ENCODE measurements around the gene NOD2. TPM values are rescaled to one million over a fixed set of nuclear protein-coding genes. Genes with fewer than 3 reads are reported as not detected.

NOD2 gene
- total RNA-seq, 1 experiment from 2014 or later, result 5.4 TPM

DNA sequence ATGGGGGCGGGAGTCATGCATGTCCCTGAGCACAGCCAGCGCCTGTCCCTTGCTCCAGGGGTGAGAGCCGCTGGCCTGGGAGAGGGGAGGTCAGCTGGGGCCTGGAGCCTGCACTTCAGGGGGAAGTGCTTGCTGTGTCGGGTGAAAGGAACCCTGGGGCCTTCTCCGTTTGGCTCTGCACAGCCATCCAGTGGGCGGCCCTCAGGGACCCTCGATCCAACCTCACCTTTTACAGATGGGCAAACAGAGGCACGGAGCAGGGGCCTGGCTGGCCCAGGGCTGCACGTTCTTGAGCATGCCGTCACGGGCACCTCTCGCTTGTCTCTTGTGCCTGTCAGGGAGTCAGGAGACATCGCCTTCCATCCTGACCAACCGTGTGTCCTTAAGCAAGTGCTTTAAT lies 14.1 kb upstream of the NOD2 start (continued):
- TF ChIP-seq, protein P1, sequence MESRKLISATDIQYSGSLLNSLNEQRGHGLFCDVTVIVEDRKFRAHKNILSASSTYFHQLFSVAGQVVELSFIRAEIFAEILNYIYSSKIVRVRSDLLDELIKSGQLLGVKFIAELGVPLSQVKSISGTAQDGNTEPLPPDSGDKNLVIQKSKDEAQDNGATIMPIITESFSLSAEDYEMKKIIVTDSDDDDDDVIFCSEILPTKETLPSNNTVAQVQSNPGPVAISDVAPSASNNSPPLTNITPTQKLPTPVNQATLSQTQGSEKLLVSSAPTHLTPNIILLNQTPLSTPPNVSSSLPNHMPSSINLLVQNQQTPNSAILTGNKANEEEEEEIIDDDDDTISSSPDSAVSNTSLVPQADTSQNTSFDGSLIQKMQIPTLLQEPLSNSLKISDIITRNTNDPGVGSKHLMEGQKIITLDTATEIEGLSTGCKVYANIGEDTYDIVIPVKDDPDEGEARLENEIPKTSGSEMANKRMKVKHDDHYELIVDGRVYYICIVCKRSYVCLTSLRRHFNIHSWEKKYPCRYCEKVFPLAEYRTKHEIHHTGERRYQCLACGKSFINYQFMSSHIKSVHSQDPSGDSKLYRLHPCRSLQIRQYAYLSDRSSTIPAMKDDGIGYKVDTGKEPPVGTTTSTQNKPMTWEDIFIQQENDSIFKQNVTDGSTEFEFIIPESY (IDR thresholded peaks at IDR 0.05; ENCODE audit: extremely low read depth, insufficient replicate concordance, low read length), result no peak
- no peak for TF ChIP-seq SRF (IDR thresholded peaks at IDR 0.05; ENCODE audit: low read depth)

DNA sequence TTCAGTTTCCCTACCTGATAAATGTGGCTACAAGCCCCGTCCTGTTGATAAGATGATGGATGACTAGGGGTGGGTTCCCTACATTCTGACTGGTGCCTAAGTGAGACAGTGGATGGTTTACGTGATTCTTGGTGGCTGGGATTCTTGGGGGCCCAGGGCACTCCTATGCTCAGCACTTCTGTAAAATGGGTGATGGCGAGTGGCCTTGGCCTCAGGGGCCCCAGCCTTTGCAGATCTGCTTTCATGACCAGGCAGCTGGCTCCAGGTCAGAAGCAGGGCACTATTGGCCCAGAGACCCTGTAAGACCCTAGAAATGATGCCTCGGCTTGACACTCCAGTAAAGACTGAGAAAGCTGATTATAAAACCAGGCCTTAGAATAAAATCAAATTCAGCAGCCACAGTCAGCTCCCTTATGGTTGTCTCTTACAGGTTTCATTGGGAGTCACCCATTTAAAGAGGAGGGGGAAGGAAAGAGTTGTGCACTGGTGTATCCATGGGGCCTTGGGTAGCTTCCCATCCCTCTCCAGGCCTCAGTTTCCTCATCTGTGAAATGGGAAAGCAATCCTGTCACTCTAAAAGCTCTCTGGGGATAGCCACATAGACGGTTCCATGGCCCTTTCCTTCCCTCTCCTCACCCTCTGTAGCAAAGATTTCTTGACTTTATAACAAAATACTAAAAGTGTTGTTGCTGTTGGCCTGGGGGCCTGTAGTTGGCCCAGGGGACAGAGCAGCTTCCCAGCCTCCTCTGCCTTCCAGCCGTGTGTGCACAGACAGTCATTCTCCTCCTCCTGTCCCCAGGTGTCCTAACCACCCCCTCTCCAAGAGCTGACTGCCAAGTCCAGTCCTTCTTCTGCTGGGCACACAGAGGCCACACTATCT lies 13.5 kb upstream of the NOD2 start:
- no peak for DNase-seq (ENCODE audit: low read depth, low spot score)
- Histone ChIP-seq H3K79me2 (ENCODE audit: insufficient read depth, low read length) (no peaks in the 10 kb centered on the region), H3K27ac (ENCODE audit: low read depth, low read length) (no peak overlapping the region), H3K9ac (ENCODE audit: low read length) (no peak overlapping the region), H4K20me1 (ENCODE audit: insufficient read depth) (no peaks in the 10 kb centered on the region), H3K4me3 (replicated peaks in 1 of 2; ENCODE audit: low read depth in 1 of 2, low read length in 2 of 2) (no peak overlapping the region), H3K9me2 (ENCODE audit: insufficient read depth) (no peaks in the 10 kb centered on the region), H3K4me2 (ENCODE audit: low read length) (no peak overlapping the region), H3K36me3 (ENCODE audit: control insufficient read depth in 1 of 2, insufficient read depth in 2 of 2, low read length in 2 of 2) (no peaks in the 10 kb centered on the region), H3K4me1 (ENCODE audit: control insufficient read depth in 1 of 2, insufficient read depth in 2 of 2, low read length in 2 of 2) (no peaks in the 10 kb centered on the region), H3K9me3 (ENCODE audit: control insufficient read depth in 1 of 2, insufficient read depth in 1 of 2, low read depth in 1 of 2, low read length in 2 of 2) (no peaks in the 10 kb centered on the region), H2AFZ (ENCODE audit: low read depth, low read length, poor library complexity, severe bottlenecking) (no peak overlapping the region), H3K27me3 (ENCODE audit: insufficient read depth, low read length) (no peaks in the 10 kb centered on the region)
- RAD21 ChIA-PET (ENCODE audit: low non-redundant PET in 1 of 2, low total read pairs in 2 of 2, uncharacterized antibody in 2 of 2, unreplicated experiment in 2 of 2), result no interaction called here
- TF ChIP-seq SP1 (IDR thresholded peaks at IDR 0.05; ENCODE audit: low read depth), result no peak
- no peak for TF ChIP-seq EZH2 (IDR thresholded peaks at IDR 0.05)
- no peak for TF ChIP-seq POLR2AphosphoS5 (IDR thresholded peaks at IDR 0.05; ENCODE audit: low read depth, low read length)
- no peak for TF ChIP-seq SIN3A (IDR thresholded peaks at IDR 0.05; ENCODE audit: low read depth)
- no peak for TF ChIP-seq TCF7L2 (IDR thresholded peaks at IDR 0.05; ENCODE audit: borderline replicate concordance, extremely low read depth, insufficient read depth, insufficient read length)
- no peak for TF ChIP-seq EGR1 (IDR thresholded peaks at IDR 0.05; ENCODE audit: low read depth)
- TF ChIP-seq, protein P1 (IDR thresholded peaks at IDR 0.05; ENCODE audit: extremely low read depth, insufficient replicate concordance, low read length), result no peak
- no peak for TF ChIP-seq POLR2A (IDR thresholded peaks at IDR 0.05; ENCODE audit: borderline replicate concordance, extremely low read depth, insufficient read depth, insufficient read length)
- TF ChIP-seq RAD21 (IDR thresholded peaks at IDR 0.05; ENCODE audit: low read depth), result no peak
- TF ChIP-seq, protein P2, sequence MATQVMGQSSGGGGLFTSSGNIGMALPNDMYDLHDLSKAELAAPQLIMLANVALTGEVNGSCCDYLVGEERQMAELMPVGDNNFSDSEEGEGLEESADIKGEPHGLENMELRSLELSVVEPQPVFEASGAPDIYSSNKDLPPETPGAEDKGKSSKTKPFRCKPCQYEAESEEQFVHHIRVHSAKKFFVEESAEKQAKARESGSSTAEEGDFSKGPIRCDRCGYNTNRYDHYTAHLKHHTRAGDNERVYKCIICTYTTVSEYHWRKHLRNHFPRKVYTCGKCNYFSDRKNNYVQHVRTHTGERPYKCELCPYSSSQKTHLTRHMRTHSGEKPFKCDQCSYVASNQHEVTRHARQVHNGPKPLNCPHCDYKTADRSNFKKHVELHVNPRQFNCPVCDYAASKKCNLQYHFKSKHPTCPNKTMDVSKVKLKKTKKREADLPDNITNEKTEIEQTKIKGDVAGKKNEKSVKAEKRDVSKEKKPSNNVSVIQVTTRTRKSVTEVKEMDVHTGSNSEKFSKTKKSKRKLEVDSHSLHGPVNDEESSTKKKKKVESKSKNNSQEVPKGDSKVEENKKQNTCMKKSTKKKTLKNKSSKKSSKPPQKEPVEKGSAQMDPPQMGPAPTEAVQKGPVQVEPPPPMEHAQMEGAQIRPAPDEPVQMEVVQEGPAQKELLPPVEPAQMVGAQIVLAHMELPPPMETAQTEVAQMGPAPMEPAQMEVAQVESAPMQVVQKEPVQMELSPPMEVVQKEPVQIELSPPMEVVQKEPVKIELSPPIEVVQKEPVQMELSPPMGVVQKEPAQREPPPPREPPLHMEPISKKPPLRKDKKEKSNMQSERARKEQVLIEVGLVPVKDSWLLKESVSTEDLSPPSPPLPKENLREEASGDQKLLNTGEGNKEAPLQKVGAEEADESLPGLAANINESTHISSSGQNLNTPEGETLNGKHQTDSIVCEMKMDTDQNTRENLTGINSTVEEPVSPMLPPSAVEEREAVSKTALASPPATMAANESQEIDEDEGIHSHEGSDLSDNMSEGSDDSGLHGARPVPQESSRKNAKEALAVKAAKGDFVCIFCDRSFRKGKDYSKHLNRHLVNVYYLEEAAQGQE (IDR thresholded peaks at IDR 0.05; ENCODE audit: low read depth), result no peak
- TF ChIP-seq, protein P3, sequence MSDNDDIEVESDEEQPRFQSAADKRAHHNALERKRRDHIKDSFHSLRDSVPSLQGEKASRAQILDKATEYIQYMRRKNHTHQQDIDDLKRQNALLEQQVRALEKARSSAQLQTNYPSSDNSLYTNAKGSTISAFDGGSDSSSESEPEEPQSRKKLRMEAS (IDR thresholded peaks at IDR 0.05), result no peak
- TF ChIP-seq CEBPB (IDR thresholded peaks at IDR 0.05; ENCODE audit: low read depth), result no peak
- TF ChIP-seq YY1 (IDR thresholded peaks at IDR 0.05; ENCODE audit: extremely low read depth, insufficient replicate concordance, low read depth, low read length), result no peak
- POLR2A ChIA-PET, result no interaction called here
- CTCF ChIA-PET, result interaction anchor here (1.2 kb wide), 1 partner anchor 15 kb away, joined by 4 read pairs; no protein-coding TSS in a partner anchor
- intact Hi-C loops (cut with micrococcal nuclease), result loop anchor here (10.0 kb wide), 2 partner anchors 545 to 1305 kb away; no protein-coding TSS in a partner anchor
- no peak for ATAC-seq
- BruUV-seq (replicated peaks), result no TSS peak
